ENCODE measurements around the gene ARHGAP5.
"Not testable (repeated sequence)": the region's sequence is repeated elsewhere in the genome, so short reads cannot be mapped to it uniquely, and the experiment has no call there.

ARHGAP5 gene

DNA sequence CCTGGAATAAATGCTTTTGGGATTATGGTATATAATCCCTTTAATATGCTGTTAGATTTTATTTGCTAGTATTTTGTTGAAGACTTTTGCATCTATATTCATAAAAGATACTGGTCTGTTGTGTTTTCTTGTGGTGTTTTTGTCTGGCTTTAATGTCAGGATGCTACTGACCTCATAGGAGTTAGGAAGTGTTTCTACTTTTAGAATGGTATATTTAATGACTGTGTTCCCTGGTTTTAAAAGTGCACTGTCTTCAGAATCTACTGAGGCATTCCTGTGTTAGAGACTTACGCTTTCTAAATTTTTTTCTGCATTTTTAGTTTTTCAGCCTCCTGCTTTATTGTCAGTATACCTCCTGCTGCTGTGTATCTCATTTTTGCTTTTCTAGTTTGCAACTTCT lies 51.6 kb downstream of the ARHGAP5 start:
- H3K9me3 Mint-ChIP-seq = peaks cover 52% of the 10 kb centered on the region
- peak overlapping the region in 1 of 3 experiments; percentile 39 for H3K27ac Mint-ChIP-seq
- H3K36me3 Mint-ChIP-seq (ENCODE audit: low read depth) = peaks cover 94% of the 10 kb centered on the region
- H3K4me1 Mint-ChIP-seq = peaks cover 6% of the 10 kb centered on the region
- TF ChIP-seq, protein P1, sequence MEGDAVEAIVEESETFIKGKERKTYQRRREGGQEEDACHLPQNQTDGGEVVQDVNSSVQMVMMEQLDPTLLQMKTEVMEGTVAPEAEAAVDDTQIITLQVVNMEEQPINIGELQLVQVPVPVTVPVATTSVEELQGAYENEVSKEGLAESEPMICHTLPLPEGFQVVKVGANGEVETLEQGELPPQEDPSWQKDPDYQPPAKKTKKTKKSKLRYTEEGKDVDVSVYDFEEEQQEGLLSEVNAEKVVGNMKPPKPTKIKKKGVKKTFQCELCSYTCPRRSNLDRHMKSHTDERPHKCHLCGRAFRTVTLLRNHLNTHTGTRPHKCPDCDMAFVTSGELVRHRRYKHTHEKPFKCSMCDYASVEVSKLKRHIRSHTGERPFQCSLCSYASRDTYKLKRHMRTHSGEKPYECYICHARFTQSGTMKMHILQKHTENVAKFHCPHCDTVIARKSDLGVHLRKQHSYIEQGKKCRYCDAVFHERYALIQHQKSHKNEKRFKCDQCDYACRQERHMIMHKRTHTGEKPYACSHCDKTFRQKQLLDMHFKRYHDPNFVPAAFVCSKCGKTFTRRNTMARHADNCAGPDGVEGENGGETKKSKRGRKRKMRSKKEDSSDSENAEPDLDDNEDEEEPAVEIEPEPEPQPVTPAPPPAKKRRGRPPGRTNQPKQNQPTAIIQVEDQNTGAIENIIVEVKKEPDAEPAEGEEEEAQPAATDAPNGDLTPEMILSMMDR (IDR thresholded peaks at IDR 0.05; ENCODE audit: unreplicated experiment in 3 of 3) = no peak
- H3K27me3 Mint-ChIP-seq (ENCODE audit: low read depth) = no peaks in the 10 kb centered on the region
- H3K4me3 Mint-ChIP-seq = no peak overlapping the region

DNA sequence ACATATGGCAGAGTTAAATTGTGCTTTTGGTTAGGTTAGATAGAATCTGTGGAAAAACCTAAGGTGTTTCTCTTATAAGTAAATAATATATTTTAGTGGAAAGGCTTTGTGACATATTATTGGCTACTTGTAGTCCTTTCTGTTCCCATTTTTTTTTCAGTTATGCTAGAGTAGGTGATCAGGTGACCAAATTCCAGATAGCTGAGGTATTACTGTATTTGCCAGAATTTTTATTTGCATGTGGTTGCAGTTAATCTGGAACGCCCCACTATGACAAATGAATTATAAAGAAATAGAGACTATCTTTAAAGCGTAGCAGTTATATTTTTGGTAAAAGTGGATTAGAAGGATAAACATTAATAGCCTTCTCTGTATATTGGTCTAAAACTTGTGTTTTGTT lies 52.0 kb downstream of the ARHGAP5 start:
- peaks cover 48% of the 10 kb centered on the region for H3K9me3 Mint-ChIP-seq
- H3K4me1 Mint-ChIP-seq = peaks cover 8% of the 10 kb centered on the region
- TF ChIP-seq, protein P1 (IDR thresholded peaks at IDR 0.05; ENCODE audit: unreplicated experiment in 3 of 3) = no peak
- peak overlapping the region in 1 of 3 experiments; percentile 39 for H3K27ac Mint-ChIP-seq
- H3K27me3 Mint-ChIP-seq (ENCODE audit: low read depth) = no peaks in the 10 kb centered on the region
- H3K4me3 Mint-ChIP-seq = no peak overlapping the region
- peaks cover 94% of the 10 kb centered on the region for H3K36me3 Mint-ChIP-seq (ENCODE audit: low read depth)

DNA sequence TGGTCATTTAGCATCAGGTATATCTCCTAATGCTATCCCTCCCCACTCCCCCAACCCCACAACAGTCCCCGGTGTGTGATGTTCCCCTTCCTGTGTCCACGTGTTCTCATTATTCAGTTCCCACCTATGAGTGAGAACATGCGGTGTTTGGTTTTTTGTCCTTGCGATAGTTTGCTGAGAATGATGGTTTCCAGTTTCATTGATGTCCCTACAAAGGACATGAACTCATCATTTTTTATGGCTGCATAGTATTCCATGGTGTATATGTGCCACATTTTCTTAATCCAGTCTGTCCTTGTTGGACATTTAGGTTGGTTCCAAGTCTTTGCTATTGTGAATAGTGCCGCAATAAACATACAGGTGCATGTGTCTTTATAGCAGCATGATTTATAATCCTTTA lies 54.6 kb downstream of the ARHGAP5 start:
- Mint-ChIP-seq H3K36me3 (ENCODE audit: low read depth) (peaks cover 94% of the 10 kb centered on the region), H3K4me1 (peaks cover 19% of the 10 kb centered on the region), H3K9me3 (peaks cover 44% of the 10 kb centered on the region)
- not testable (repeated sequence) for H3K27ac Mint-ChIP-seq; H3K27me3 Mint-ChIP-seq (ENCODE audit: low read depth); H3K4me3 Mint-ChIP-seq

DNA sequence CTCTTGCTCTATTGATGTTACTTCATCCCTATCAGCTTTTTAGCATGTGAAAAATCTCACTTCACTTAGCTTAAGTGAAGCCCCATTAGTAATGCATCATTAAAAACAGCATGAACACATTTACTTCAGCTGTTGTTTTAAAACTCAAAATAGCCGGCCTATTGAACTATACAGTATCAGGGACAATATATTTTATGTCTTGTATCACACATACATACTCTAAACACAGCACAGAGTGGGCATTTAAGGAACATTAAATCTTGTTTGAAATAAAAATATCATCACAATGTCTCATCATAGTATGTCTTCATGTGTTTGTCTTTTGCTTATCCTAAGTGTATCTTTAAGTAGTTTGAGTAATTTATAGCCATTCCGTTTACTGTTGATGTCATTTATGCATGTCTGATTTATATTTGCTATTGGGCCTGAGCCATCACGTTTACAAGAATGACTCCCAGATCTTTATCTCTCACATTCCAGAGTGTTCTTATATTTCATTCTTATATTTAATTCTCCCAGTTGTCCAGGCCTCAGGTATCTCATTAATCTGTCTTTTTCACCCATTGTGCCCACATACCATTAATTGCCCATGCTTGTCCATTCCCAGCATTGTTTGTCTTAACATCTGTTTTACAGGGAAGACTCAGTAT lies 57.5 kb downstream of the ARHGAP5 start:
- Mint-ChIP-seq H3K27me3 (ENCODE audit: low read depth) (no peaks in the 10 kb centered on the region), H3K36me3 (ENCODE audit: low read depth) (peaks cover 99% of the 10 kb centered on the region), H3K4me1 (peaks cover 13% of the 10 kb centered on the region), H3K27ac (peak overlapping the region; percentile 18 to 53 (median 52)), H3K4me3 (peak overlapping the region in 1 of 3 experiments; percentile 15), H3K9me3 (peaks cover 52% of the 10 kb centered on the region)
- TF ChIP-seq, protein P1 (IDR thresholded peaks at IDR 0.05; ENCODE audit: unreplicated experiment in 3 of 3) = no peak

DNA sequence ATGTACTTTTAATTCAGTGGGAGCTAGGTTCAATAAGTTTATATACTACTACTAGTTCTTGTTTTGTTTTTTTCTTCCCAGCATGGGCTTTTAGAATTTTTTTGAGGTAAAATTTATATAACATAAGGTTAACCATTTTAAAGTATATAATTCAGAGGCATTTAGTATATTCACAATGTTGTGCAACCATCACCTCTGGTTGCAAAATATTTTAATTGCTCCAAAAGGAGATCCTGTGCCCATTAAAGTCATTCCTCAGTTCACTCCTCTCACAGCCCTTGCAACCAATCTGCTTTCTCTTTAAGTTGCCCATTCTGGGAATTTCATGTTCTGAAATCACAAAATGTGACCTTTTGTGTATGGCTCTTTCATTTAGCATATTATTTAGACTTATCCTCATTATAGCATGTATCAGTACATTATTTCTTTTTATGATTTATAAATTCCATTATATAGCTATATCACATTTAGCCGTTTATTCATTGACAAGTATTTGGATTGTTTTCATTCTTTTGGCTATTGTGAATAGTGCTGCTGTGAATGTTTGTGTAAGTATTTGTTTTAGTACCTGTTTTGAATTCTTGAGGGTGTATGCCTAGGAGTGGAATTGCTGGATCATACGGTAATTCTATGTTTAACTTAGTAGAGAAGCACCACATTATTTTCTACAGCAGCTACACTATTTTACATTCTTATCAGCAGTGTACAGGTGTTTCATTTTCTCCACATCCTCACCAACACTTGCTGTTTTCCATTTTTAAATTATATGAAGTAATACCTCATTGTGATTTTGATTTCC lies 59.1 kb downstream of the ARHGAP5 start:
- Mint-ChIP-seq H3K27me3 (ENCODE audit: low read depth) (no peaks in the 10 kb centered on the region), H3K4me1 (peaks cover 13% of the 10 kb centered on the region), H3K9me3 (peaks cover 54% of the 10 kb centered on the region), H3K27ac (no peak overlapping the region), H3K4me3 (no peak overlapping the region), H3K36me3 (ENCODE audit: low read depth) (peaks cover 98% of the 10 kb centered on the region)
- TF ChIP-seq, protein P1 (IDR thresholded peaks at IDR 0.05; ENCODE audit: unreplicated experiment in 3 of 3) = no peak

DNA sequence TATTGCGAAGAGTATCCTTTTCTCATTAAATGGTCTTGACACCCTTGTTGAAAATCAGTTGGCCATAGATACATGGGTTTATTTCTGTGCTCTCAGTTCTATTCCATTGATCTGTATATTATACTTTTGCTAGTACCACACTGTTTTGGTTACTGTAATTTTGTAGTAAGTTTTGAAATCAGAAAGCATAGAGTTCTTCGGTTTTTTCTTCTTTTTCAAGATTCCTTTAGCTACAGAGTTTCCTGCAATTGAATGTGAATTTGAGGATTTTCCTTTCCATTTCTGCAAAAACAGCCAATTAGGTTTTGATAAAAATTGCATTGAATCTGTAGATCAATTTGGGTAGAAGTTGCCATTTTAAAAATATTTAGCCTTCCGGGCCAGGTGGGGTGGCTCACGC lies 60.2 kb downstream of the ARHGAP5 start:
- Mint-ChIP-seq H3K27ac (no peak overlapping the region), H3K27me3 (ENCODE audit: low read depth) (no peaks in the 10 kb centered on the region), H3K9me3 (peaks cover 58% of the 10 kb centered on the region), H3K4me1 (peaks cover 13% of the 10 kb centered on the region), H3K4me3 (no peak overlapping the region), H3K36me3 (ENCODE audit: low read depth) (peaks cover 98% of the 10 kb centered on the region)
- TF ChIP-seq, protein P1 (IDR thresholded peaks at IDR 0.05; ENCODE audit: unreplicated experiment in 3 of 3) = no peak
